ENCODE measurements around the gene PNKD.

PNKD gene

DNA sequence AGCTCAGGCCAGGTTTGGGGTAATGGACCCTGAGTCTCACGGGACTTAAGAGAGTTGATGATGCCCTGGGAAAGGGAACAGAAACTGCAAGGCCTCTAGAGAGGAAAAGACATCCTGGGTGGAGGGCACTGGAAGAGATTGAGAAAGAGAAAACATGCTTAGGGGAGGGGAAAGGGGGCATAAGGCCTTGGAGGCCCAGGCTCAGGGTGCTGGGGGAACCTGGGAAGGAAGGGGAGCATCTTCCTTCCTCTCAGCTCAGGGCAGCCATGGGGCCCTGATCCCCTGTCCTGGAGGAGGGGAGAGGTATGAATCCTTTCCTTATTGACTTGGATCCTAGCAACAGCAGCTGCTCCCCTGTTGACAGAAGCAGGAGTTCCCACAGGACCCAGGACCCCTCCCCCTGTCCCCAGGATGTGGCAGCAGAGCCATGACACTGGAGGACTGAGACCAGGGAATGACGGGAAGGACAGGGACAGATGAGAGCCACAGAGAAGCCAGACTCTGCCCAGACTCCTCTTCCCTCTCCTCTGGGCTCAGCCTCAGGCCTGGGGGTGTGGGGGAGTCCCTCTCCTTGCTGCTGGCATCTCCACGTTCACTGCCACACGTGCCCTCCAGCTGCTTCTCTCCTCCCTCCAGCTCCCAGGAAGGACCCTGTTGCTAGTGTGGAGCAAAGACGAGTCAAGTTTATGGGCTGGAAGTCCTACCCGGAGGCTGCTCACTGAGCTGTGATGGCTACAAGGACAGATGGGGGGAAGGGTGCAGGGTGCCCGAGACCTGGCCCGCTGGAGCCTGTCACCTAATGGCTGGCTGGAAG, 8.7 kb upstream of the PNKD start:
- DNase-seq (ENCODE audit: low spot score) = no peak
- no peak for TF ChIP-seq CTCF (IDR thresholded peaks at IDR 0.05; ENCODE audit: extremely low read depth, missing control alignments)

DNA sequence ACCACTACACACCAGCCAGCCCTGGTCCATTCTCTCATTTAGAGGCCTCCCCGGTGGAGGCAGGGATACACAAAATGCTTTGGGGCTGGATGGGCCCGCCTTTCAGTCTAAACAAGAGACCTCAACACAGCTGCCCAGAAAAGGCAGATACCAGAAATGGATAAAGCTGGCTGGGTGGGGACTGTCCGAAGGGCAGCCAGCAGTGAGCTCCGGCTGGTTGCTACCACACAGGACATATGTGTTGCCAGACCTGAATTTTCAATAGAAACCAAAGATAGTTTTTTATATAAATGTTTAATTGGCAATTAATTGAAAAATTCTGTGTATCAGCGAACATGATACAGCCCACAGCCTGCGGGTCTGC, 8.1 kb upstream of the PNKD start:
- TF ChIP-seq CTCF (IDR thresholded peaks at IDR 0.05; ENCODE audit: extremely low read depth, missing control alignments) = no peak
- DNase-seq (ENCODE audit: low spot score) = no peak

- TF ChIP-seq CTCF (IDR thresholded peaks at IDR 0.05; ENCODE audit: extremely low read depth, missing control alignments) = no peak
- no peak for DNase-seq (ENCODE audit: low spot score)
Observed at GRCh38 chr2:218262631-218263586, 7.4 kb upstream of the PNKD start.

- DNase-seq (ENCODE audit: low spot score) = no peak
Observed at GRCh38 chr2:218263817-218264641, 6.3 kb upstream of the PNKD start.

GRCh38 chr2:218264773-218265561, 5.4 kb upstream of the PNKD start:
- TF ChIP-seq CTCF (IDR thresholded peaks at IDR 0.05; ENCODE audit: extremely low read depth, missing control alignments) = no peak
- no peak for DNase-seq (ENCODE audit: low spot score)

More at GRCh38 chr2:218263817-218264641, 6.3 kb upstream of the PNKD start:
- TF ChIP-seq CTCF (IDR thresholded peaks at IDR 0.05; ENCODE audit: extremely low read depth, missing control alignments) = no peak

- no peak for DNase-seq (ENCODE audit: low spot score)
- no peak for TF ChIP-seq CTCF (IDR thresholded peaks at IDR 0.05; ENCODE audit: extremely low read depth, missing control alignments)
Observed at GRCh38 chr2:218265626-218266025, 4.7 kb upstream of the PNKD start.
